ENCODE data around the gene TSC22D1. TPM values are rescaled to one million over a fixed set of nuclear protein-coding genes. Genes with fewer than 3 reads are reported as not detected.

Gene TSC22D1
- total RNA-seq, 2 experiments from 2014 or later: 14.6 to 27.7 TPM

DNA sequence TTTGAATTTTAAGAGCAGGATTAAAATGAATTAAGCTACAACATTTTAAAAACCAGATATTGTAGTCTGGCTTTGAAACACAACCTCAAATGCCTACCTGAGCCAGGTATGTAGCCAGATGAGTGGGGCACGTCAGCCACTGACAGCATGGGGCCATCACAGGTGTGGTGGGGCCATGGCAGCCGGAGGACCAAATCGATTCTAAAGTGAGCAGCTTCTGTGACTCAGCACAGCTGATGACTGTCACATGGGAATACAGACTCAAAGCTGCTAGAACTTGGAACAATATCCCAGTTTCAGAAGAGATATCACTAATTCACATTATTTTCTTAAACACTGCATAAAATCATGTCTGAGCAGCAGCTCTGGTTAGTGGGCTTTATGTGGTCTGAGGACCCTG lies 149.7 kb downstream of the TSC22D1 start:
- H3K4me3 ChIP-seq (ENCODE audit: low read depth, low read length, poor library complexity, severe bottlenecking): no peak overlapping the region
- H3K9me3 ChIP-seq (ENCODE audit: low read length): no peaks in the 10 kb centered on the region
- H2AFZ ChIP-seq (ENCODE audit: low read length): no peak overlapping the region
- H3K4me2 ChIP-seq (ENCODE audit: low read length): no peak overlapping the region
- no peak for DNase-seq (ENCODE audit: low spot score)
- no peaks in the 10 kb centered on the region for H4K20me1 ChIP-seq (ENCODE audit: insufficient read depth, low read length)
- H3K79me2 ChIP-seq (ENCODE audit: insufficient read depth, low read depth, low read length): no peaks in the 10 kb centered on the region
- H3K27ac ChIP-seq (ENCODE audit: low read depth, low read length, poor library complexity, severe bottlenecking): no peak overlapping the region
- ChIA-PET CTCF (ENCODE audit: unreplicated experiment) (no interaction called here), POLR2A (interaction anchor here (0.7 kb wide), 1 partner anchor 9 kb away, joined by 3 read pairs; no protein-coding TSS in a partner anchor)
- no TSS peak for BruUV-seq (replicated peaks)
- no peaks in the 10 kb centered on the region for H3K9me2 ChIP-seq (ENCODE audit: insufficient read depth, low read length)
- H3K36me3 ChIP-seq (ENCODE audit: insufficient read depth, low read length): no peaks in the 10 kb centered on the region
- intact Hi-C loops (cut with micrococcal nuclease; ENCODE audit: unreplicated experiment): no loop called here
- no peak for TF ChIP-seq EZH2phosphoT487 (IDR thresholded peaks at IDR 0.05; ENCODE audit: borderline replicate concordance, low read depth, low read length)
- TF ChIP-seq, protein P1, sequence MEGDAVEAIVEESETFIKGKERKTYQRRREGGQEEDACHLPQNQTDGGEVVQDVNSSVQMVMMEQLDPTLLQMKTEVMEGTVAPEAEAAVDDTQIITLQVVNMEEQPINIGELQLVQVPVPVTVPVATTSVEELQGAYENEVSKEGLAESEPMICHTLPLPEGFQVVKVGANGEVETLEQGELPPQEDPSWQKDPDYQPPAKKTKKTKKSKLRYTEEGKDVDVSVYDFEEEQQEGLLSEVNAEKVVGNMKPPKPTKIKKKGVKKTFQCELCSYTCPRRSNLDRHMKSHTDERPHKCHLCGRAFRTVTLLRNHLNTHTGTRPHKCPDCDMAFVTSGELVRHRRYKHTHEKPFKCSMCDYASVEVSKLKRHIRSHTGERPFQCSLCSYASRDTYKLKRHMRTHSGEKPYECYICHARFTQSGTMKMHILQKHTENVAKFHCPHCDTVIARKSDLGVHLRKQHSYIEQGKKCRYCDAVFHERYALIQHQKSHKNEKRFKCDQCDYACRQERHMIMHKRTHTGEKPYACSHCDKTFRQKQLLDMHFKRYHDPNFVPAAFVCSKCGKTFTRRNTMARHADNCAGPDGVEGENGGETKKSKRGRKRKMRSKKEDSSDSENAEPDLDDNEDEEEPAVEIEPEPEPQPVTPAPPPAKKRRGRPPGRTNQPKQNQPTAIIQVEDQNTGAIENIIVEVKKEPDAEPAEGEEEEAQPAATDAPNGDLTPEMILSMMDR (conservative IDR thresholded peaks at IDR 0.05; ENCODE audit: low read length): no peak
- H3K4me1 ChIP-seq (ENCODE audit: insufficient read depth, low read length, poor library complexity, severe bottlenecking): no peaks in the 10 kb centered on the region

DNA sequence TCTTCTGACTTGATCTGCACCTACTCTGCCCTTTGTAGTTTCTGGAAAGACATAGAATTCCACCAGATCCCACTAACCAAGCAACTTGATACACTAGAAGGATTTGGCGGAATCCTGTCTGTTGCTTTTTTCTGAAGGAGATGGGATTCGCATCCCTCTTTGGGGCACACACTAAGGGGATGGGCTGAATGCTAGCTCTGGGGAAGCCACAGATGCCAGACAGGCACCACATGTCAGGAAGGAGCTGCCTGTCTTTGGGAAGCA lies 150.4 kb downstream of the TSC22D1 start:
- no TSS peak for BruUV-seq (replicated peaks)
- Histone ChIP-seq H3K79me2 (ENCODE audit: insufficient read depth, low read depth, low read length) (no peaks in the 10 kb centered on the region), H3K4me3 (ENCODE audit: low read depth, low read length, poor library complexity, severe bottlenecking) (no peak overlapping the region), H2AFZ (ENCODE audit: low read length) (no peak overlapping the region), H3K36me3 (ENCODE audit: insufficient read depth, low read length) (no peaks in the 10 kb centered on the region), H4K20me1 (ENCODE audit: insufficient read depth, low read length) (no peaks in the 10 kb centered on the region), H3K4me2 (ENCODE audit: low read length) (no peak overlapping the region), H3K9me3 (ENCODE audit: low read length) (no peaks in the 10 kb centered on the region), H3K9me2 (ENCODE audit: insufficient read depth, low read length) (no peaks in the 10 kb centered on the region), H3K27ac (ENCODE audit: low read depth, low read length, poor library complexity, severe bottlenecking) (no peak overlapping the region), H3K4me1 (ENCODE audit: insufficient read depth, low read length, poor library complexity, severe bottlenecking) (no peaks in the 10 kb centered on the region)
- TF ChIP-seq, protein P1 (conservative IDR thresholded peaks at IDR 0.05; ENCODE audit: low read length): no peak
- TF ChIP-seq EZH2phosphoT487 (IDR thresholded peaks at IDR 0.05; ENCODE audit: borderline replicate concordance, low read depth, low read length): no peak
- no peak for DNase-seq (ENCODE audit: low spot score)
- intact Hi-C loops (cut with micrococcal nuclease; ENCODE audit: unreplicated experiment): no loop called here
- ChIA-PET POLR2A (no interaction called here), CTCF (ENCODE audit: unreplicated experiment) (no interaction called here)

DNA sequence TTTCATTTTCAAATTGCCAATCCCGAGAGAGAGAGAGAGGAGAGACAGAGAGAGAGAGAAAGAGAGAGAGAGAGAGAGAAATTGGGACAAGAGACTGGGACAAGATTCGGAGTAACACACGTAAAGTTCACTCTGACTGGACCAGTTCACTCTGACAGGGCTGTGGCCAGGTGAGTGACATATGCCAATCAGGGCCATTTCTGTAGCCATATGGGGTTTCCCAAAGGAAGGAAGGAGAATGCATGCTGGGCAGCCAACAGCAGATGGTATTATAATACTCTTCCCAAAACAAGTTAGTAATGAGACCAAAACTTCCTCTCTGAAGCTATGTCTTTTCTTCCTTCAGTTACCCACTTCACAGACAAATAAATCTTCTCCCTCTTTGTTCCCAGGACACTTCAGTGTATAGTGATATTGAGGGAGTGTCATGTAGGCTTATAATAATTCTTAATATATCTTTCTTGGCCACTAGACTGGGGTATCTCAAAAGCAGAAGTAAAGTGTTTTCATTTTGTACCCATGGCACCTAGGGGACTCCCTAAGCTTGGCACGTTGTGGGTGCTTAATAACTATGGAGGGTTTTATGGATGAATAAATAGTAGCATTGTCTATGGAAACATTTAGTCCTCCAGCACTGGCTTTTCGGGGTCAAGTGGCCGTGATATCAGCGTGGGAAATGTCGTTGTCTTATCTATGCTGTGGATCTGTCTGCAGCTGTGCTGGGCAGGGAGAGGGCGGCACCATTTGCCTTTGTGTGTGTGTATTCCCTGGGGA lies 150.9 kb downstream of the TSC22D1 start:
- no peak overlapping the region for H3K4me3 ChIP-seq (ENCODE audit: low read depth, low read length, poor library complexity, severe bottlenecking)
- no peaks in the 10 kb centered on the region for H3K36me3 ChIP-seq (ENCODE audit: insufficient read depth, low read length)
- H2AFZ ChIP-seq (ENCODE audit: low read length): no peak overlapping the region
- no peaks in the 10 kb centered on the region for H4K20me1 ChIP-seq (ENCODE audit: insufficient read depth, low read length)
- ChIA-PET CTCF (ENCODE audit: unreplicated experiment) (no interaction called here), POLR2A (no interaction called here)
- TF ChIP-seq, protein P1 (conservative IDR thresholded peaks at IDR 0.05; ENCODE audit: low read length): no peak
- TF ChIP-seq EZH2phosphoT487 (IDR thresholded peaks at IDR 0.05; ENCODE audit: borderline replicate concordance, low read depth, low read length): no peak
- no TSS peak for BruUV-seq (replicated peaks)
- H3K27ac ChIP-seq (ENCODE audit: low read depth, low read length, poor library complexity, severe bottlenecking): no peak overlapping the region
- intact Hi-C loops (cut with micrococcal nuclease; ENCODE audit: unreplicated experiment): no loop called here
- H3K9me3 ChIP-seq (ENCODE audit: low read length): no peaks in the 10 kb centered on the region
- H3K4me1 ChIP-seq (ENCODE audit: insufficient read depth, low read length, poor library complexity, severe bottlenecking): no peaks in the 10 kb centered on the region
- DNase-seq (ENCODE audit: low spot score): no peak
- H3K79me2 ChIP-seq (ENCODE audit: insufficient read depth, low read depth, low read length): no peaks in the 10 kb centered on the region
- H3K4me2 ChIP-seq (ENCODE audit: low read length): no peak overlapping the region
- no peaks in the 10 kb centered on the region for H3K9me2 ChIP-seq (ENCODE audit: insufficient read depth, low read length)
